Stimulated activated memory B cell treated with anti-CD40 and anti-IgM and Interleukin-4, amounts not matched to agents 10 μg/mL and 1 μg/mL and 100 μg/mL, for 72 hours (primary cell): Measurements from ENCODE around the gene INTS1.

Experiments used
- ATAC-seq: fragments of 150-1000 bp; cut with Tn5 transposase; 2 replicates; pipeline ENCODE4 v1.10.0; 2021
- H3K27ac Mint-ChIP-seq: one replicate; pipeline ENCODE4 v1.8.0; 2022; ENCODE audit warnings: mild to moderate bottlenecking, mixed read lengths
- H3K27me3 Mint-ChIP-seq: one replicate; pipeline ENCODE4 v1.8.0; 2022; ENCODE audit warnings: mixed read lengths
- H3K36me3 Mint-ChIP-seq: one replicate; pipeline ENCODE4 v1.8.0; 2022; ENCODE audit warnings: mixed read lengths
- H3K4me1 Mint-ChIP-seq: one replicate; pipeline ENCODE4 v1.8.0; 2022; ENCODE audit warnings: mixed read lengths
- H3K4me3 Mint-ChIP-seq: one replicate; pipeline ENCODE4 v1.8.0; 2022; ENCODE audit warnings: mild to moderate bottlenecking, moderate library complexity, mixed read lengths
- H3K9me3 Mint-ChIP-seq: one replicate; pipeline ENCODE4 v1.8.0; 2022; ENCODE audit warnings: mixed read lengths

INTS1 gene

GRCh38 chr7:1545417-1546246, 41.4 kb upstream of the INTS1 start:
- H3K9me3 Mint-ChIP-seq: no peaks in the 10 kb centered on the region
- no peak overlapping the region for H3K27ac Mint-ChIP-seq
- H3K27me3 Mint-ChIP-seq: peaks cover 7% of the 10 kb centered on the region

GRCh38 chr7:1544896-1545416, 40.8 kb upstream of the INTS1 start:
- no peak overlapping the region for H3K4me3 Mint-ChIP-seq
- ATAC-seq: no peak
- peaks cover 7% of the 10 kb centered on the region for H3K27me3 Mint-ChIP-seq
- H3K4me1 Mint-ChIP-seq: peaks cover 28% of the 10 kb centered on the region
- H3K27ac Mint-ChIP-seq: no peak overlapping the region
- H3K9me3 Mint-ChIP-seq: no peaks in the 10 kb centered on the region
- H3K36me3 Mint-ChIP-seq: peaks cover 22% of the 10 kb centered on the region

More at GRCh38 chr7:1545417-1546246, 41.4 kb upstream of the INTS1 start:
- Mint-ChIP-seq H3K4me1 (peaks cover 28% of the 10 kb centered on the region), H3K4me3 (no peak overlapping the region), H3K36me3 (peaks cover 18% of the 10 kb centered on the region)
- ATAC-seq: peak; percentile 2

- peaks cover 28% of the 10 kb centered on the region for H3K4me1 Mint-ChIP-seq
- no peaks in the 10 kb centered on the region for H3K9me3 Mint-ChIP-seq
- H3K4me3 Mint-ChIP-seq: no peak overlapping the region
- ATAC-seq: no peak
- peaks cover 7% of the 10 kb centered on the region for H3K27me3 Mint-ChIP-seq
- H3K36me3 Mint-ChIP-seq: peaks cover 27% of the 10 kb centered on the region
- H3K27ac Mint-ChIP-seq: peak overlapping the region; percentile 10
Measured at GRCh38 chr7:1544178-1544895, 40.1 kb upstream of the INTS1 start.

GRCh38 chr7:1543826-1544177, 39.6 kb upstream of the INTS1 start:
- peaks cover 7% of the 10 kb centered on the region for H3K27me3 Mint-ChIP-seq
- no peak overlapping the region for H3K4me3 Mint-ChIP-seq
- peaks cover 27% of the 10 kb centered on the region for H3K36me3 Mint-ChIP-seq
- H3K9me3 Mint-ChIP-seq: no peaks in the 10 kb centered on the region
- H3K4me1 Mint-ChIP-seq: peaks cover 27% of the 10 kb centered on the region
- no peak for ATAC-seq
- peak overlapping the region; percentile 10 for H3K27ac Mint-ChIP-seq

- Mint-ChIP-seq H3K9me3 (no peaks in the 10 kb centered on the region), H3K4me3 (no peak overlapping the region)
- ATAC-seq: no peak
Measured at GRCh38 chr7:1542841-1543747, 38.9 kb upstream of the INTS1 start.

GRCh38 chr7:1542329-1542728, 38.1 kb upstream of the INTS1 start:
- no peaks in the 10 kb centered on the region for H3K27me3 Mint-ChIP-seq

More at GRCh38 chr7:1542841-1543747, 38.9 kb upstream of the INTS1 start:
- peaks cover 27% of the 10 kb centered on the region for H3K36me3 Mint-ChIP-seq
- no peak overlapping the region for H3K27ac Mint-ChIP-seq
- peaks cover 2% of the 10 kb centered on the region for H3K27me3 Mint-ChIP-seq
- H3K4me1 Mint-ChIP-seq: peaks cover 20% of the 10 kb centered on the region

GRCh38 chr7:1541431-1542162, 37.4 kb upstream of the INTS1 start:
- H3K4me1 Mint-ChIP-seq: peaks cover 20% of the 10 kb centered on the region
- H3K4me3 Mint-ChIP-seq: no peak overlapping the region
- no peaks in the 10 kb centered on the region for H3K27me3 Mint-ChIP-seq
- H3K9me3 Mint-ChIP-seq: no peaks in the 10 kb centered on the region
- H3K27ac Mint-ChIP-seq: no peak overlapping the region
- ATAC-seq: no peak
- peaks cover 30% of the 10 kb centered on the region for H3K36me3 Mint-ChIP-seq

More at GRCh38 chr7:1542329-1542728, 38.1 kb upstream of the INTS1 start:
- Mint-ChIP-seq H3K36me3 (peaks cover 27% of the 10 kb centered on the region), H3K4me3 (no peak overlapping the region), H3K9me3 (no peaks in the 10 kb centered on the region), H3K27ac (no peak overlapping the region), H3K4me1 (peaks cover 17% of the 10 kb centered on the region)
- ATAC-seq: no peak

- no peak for ATAC-seq
- Mint-ChIP-seq H3K27me3 (no peaks in the 10 kb centered on the region), H3K4me3 (no peak overlapping the region), H3K4me1 (peaks cover 24% of the 10 kb centered on the region), H3K27ac (no peak overlapping the region), H3K36me3 (peaks cover 34% of the 10 kb centered on the region), H3K9me3 (no peaks in the 10 kb centered on the region)
Measured at GRCh38 chr7:1540776-1541271, 36.6 kb upstream of the INTS1 start.

GRCh38 chr7:1539882-1540775, 35.9 kb upstream of the INTS1 start:
- Mint-ChIP-seq H3K9me3 (no peaks in the 10 kb centered on the region), H3K4me3 (no peak overlapping the region), H3K4me1 (peaks cover 24% of the 10 kb centered on the region), H3K36me3 (peaks cover 34% of the 10 kb centered on the region), H3K27ac (no peak overlapping the region), H3K27me3 (no peaks in the 10 kb centered on the region)
- no peak for ATAC-seq

GRCh38 chr7:1539181-1539881, 35.1 kb upstream of the INTS1 start:
- H3K4me3 Mint-ChIP-seq: no peak overlapping the region
- no peaks in the 10 kb centered on the region for H3K9me3 Mint-ChIP-seq
- H3K4me1 Mint-ChIP-seq: peaks cover 21% of the 10 kb centered on the region
- H3K27ac Mint-ChIP-seq: no peak overlapping the region
- peaks cover 34% of the 10 kb centered on the region for H3K36me3 Mint-ChIP-seq
- no peaks in the 10 kb centered on the region for H3K27me3 Mint-ChIP-seq
- ATAC-seq: no peak

GRCh38 chr7:1538544-1539180, 34.5 kb upstream of the INTS1 start:
- no peaks in the 10 kb centered on the region for H3K9me3 Mint-ChIP-seq
- no peak overlapping the region for H3K27ac Mint-ChIP-seq
- no peak for ATAC-seq
- peaks cover 25% of the 10 kb centered on the region for H3K4me1 Mint-ChIP-seq
- no peak overlapping the region for H3K4me3 Mint-ChIP-seq
- no peaks in the 10 kb centered on the region for H3K27me3 Mint-ChIP-seq
- peaks cover 34% of the 10 kb centered on the region for H3K36me3 Mint-ChIP-seq

GRCh38 chr7:1537535-1538412, 33.6 kb upstream of the INTS1 start:
- no peak overlapping the region for H3K4me3 Mint-ChIP-seq
- peaks cover 31% of the 10 kb centered on the region for H3K4me1 Mint-ChIP-seq
- peaks cover 31% of the 10 kb centered on the region for H3K36me3 Mint-ChIP-seq
- no peak overlapping the region for H3K27ac Mint-ChIP-seq
- H3K27me3 Mint-ChIP-seq: no peaks in the 10 kb centered on the region
- no peaks in the 10 kb centered on the region for H3K9me3 Mint-ChIP-seq
- no peak for ATAC-seq
